ENCODE results near the gene OPHN1.

GRCh38 chrX:68048774-68049173 lies 384.5 kb downstream of the OPHN1 start:
- no peak for TF ChIP-seq ARID2 (CRISPR knock-in tag; IDR thresholded peaks at IDR 0.05; ENCODE audit: borderline replicate concordance)
- TF ChIP-seq DMAP1 (CRISPR knock-in tag; IDR thresholded peaks at IDR 0.05), result no peak
- TF ChIP-seq, protein P1, sequence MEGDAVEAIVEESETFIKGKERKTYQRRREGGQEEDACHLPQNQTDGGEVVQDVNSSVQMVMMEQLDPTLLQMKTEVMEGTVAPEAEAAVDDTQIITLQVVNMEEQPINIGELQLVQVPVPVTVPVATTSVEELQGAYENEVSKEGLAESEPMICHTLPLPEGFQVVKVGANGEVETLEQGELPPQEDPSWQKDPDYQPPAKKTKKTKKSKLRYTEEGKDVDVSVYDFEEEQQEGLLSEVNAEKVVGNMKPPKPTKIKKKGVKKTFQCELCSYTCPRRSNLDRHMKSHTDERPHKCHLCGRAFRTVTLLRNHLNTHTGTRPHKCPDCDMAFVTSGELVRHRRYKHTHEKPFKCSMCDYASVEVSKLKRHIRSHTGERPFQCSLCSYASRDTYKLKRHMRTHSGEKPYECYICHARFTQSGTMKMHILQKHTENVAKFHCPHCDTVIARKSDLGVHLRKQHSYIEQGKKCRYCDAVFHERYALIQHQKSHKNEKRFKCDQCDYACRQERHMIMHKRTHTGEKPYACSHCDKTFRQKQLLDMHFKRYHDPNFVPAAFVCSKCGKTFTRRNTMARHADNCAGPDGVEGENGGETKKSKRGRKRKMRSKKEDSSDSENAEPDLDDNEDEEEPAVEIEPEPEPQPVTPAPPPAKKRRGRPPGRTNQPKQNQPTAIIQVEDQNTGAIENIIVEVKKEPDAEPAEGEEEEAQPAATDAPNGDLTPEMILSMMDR (CRISPR knock-in tag; IDR thresholded peaks at IDR 0.05), result no peak
- TF ChIP-seq NFYB (CRISPR knock-in tag; IDR thresholded peaks at IDR 0.05), result no peak
- no peak for TF ChIP-seq JUN (CRISPR knock-in tag; IDR thresholded peaks at IDR 0.05)
- no peak for TF ChIP-seq MATR3 (CRISPR knock-in tag; IDR thresholded peaks at IDR 0.05)
- no peak for TF ChIP-seq ZNF441 (CRISPR knock-in tag; IDR thresholded peaks at IDR 0.05; ENCODE audit: borderline replicate concordance)
- no peak for TF ChIP-seq HMGXB4 (CRISPR knock-in tag; IDR thresholded peaks at IDR 0.05; ENCODE audit: borderline replicate concordance in 1 of 2, low read depth in 1 of 2)

Data from HepG2 (cell line).